DMS114 treated with DMSO at 0.1 percent for 48 hours (cell line): ENCODE results near the gene RFC5.
"Not testable (repeated sequence)": the region's sequence is repeated elsewhere in the genome, so short reads cannot be mapped to it uniquely, and the experiment has no call there.

ENCODE experiments used
- DNase-seq: peaks from one replicate; lab custom pipeline; 2025; ENCODE audit not compliant: unreplicated experiment; lab: John Stamatoyannopoulos, UW

The RFC5 gene

GRCh38 chr12:118073768-118074167, 57.3 kb downstream of the RFC5 start:
- DNase-seq, result no peak

- DNase-seq, result not testable (repeated sequence)
These were observed 65.0 kb downstream of the RFC5 start for GRCh38 chr12:118081521-118081920.
